SK-N-SH (cell line): Measurements from ENCODE around the gene PHF21A. TPM values are rescaled to one million over a fixed set of nuclear protein-coding genes. Genes with fewer than 3 reads are reported as not detected.

ENCODE experiments used
- CTCF ChIA-PET: fragments of 300-600, 350-600 bp; formaldehyde crosslinking; extraction: SDS; loops from one replicate; lab custom pipeline; 2021; lab: Yijun Ruan, JAX
- POLR2A ChIA-PET: fragments of 350-600 bp; sonication (Branson Sonifier 250); formaldehyde crosslinking; extraction: SDS; loops from one replicate; lab custom pipeline; 2020; ENCODE audit warnings: antibody characterized with exemption, inconsistent platforms; lab: Yijun Ruan, JAX
- DNase-seq: peaks from one replicate; pipeline ENCODE4 v3.0.0; 2012
- H2AFZ ChIP-seq: fragments of 200-600 bp; sonication (generic); 2 replicates; pipeline ENCODE4 v1.8.1; 2016; ENCODE audit warnings: antibody characterized with exemption, mild to moderate bottlenecking, low read depth
- H3F3A ChIP-seq: fragments of 200-600 bp; sonication (generic); replicated peaks from 2 replicates; pipeline ENCODE3; 2016; ENCODE audit warnings: antibody characterized with exemption, mild to moderate bottlenecking; ENCODE audit not compliant: insufficient read depth
- H3K27ac ChIP-seq, 2 experiments: fragments of 200-500 bp in 1 of 2; fragments of 200-600 bp in 1 of 2; sonication (Bioruptor generic) in 1 of 2; sonication (generic), shearing (Covaris generic) in 1 of 2; 2 replicates each; pipeline versions ENCODE4 v1.5.1 to v1.6.1; 2014 to 2016; ENCODE audit warnings: low read depth in 2 of 2, inconsistent platforms in 1 of 2, low read length in 1 of 2, mild to moderate bottlenecking in 1 of 2, mixed read lengths in 1 of 2
- H3K27me3 ChIP-seq: fragments of 200-600 bp; sonication (generic), shearing (Covaris generic); 2 replicates; pipeline ENCODE4 v1.6.1; 2016; ENCODE audit warnings: mixed run types; ENCODE audit not compliant: insufficient read depth
- H3K36me3 ChIP-seq, 2 experiments: fragments of 200-500 bp in 1 of 2; fragments of 200-600 bp in 1 of 2; sonication (Bioruptor generic) in 1 of 2; sonication (generic) in 1 of 2; replicated peaks in 1 of 2; 2 replicates each; pipeline versions ENCODE3 to v1.5.1; 2014 to 2016; ENCODE audit warnings: low read length in 1 of 2, mild to moderate bottlenecking in 1 of 2; ENCODE audit not compliant: insufficient read depth in 2 of 2, control insufficient read depth in 1 of 2
- H3K4me1 ChIP-seq, 2 experiments: fragments of 200-500 bp in 1 of 2; fragments of 200-600 bp in 1 of 2; sonication (Bioruptor generic) in 1 of 2; sonication (generic), shearing (Covaris generic) in 1 of 2; 2 replicates each; pipeline versions ENCODE4 v1.5.1 to v1.6.1; 2014 to 2016; ENCODE audit warnings: low read depth in 1 of 2, low read length in 1 of 2, mixed run types in 1 of 2; ENCODE audit not compliant: insufficient read depth in 2 of 2, control insufficient read depth in 1 of 2
- H3K4me2 ChIP-seq: fragments of 200-600 bp; sonication (generic), shearing (Covaris generic); 2 replicates; pipeline ENCODE4 v1.6.1; 2017; ENCODE audit warnings: mixed run types
- H3K4me3 ChIP-seq, 2 experiments: fragments of 200-500 bp in 1 of 2; fragments of 200-600 bp in 1 of 2; sonication (Bioruptor generic) in 1 of 2; sonication (generic), shearing (Covaris generic) in 1 of 2; 2 replicates each; pipeline versions ENCODE4 v1.5.1 to v1.8.1; 2014 to 2016; ENCODE audit warnings: low read depth in 2 of 2, inconsistent platforms in 1 of 2, low read length in 1 of 2, mild to moderate bottlenecking in 1 of 2, mixed read lengths in 1 of 2, moderate library complexity in 1 of 2
- H3K79me2 ChIP-seq: fragments of 200-600 bp; sonication (generic); 2 replicates; pipeline ENCODE4 v1.8.1; 2017; ENCODE audit warnings: mild to moderate bottlenecking; ENCODE audit not compliant: insufficient read depth
- H3K9ac ChIP-seq: fragments of 200-600 bp; sonication (generic); 2 replicates; pipeline ENCODE4 v1.6.1; 2017; ENCODE audit warnings: mixed run types
- H3K9me2 ChIP-seq: fragments of 200-600 bp; sonication (generic); 2 replicates; pipeline ENCODE4 v1.6.1; 2017; ENCODE audit warnings: mixed run types
- H3K9me3 ChIP-seq: fragments of 200-600 bp; sonication (generic); 2 replicates; pipeline ENCODE4 v1.6.1; 2017; ENCODE audit warnings: mixed run types, mild to moderate bottlenecking, moderate library complexity
- H4K20me1 ChIP-seq: fragments of 200-600 bp; sonication (generic); 2 replicates; pipeline ENCODE4 v1.6.1; 2017; ENCODE audit warnings: mild to moderate bottlenecking, mixed run types; ENCODE audit not compliant: insufficient read depth
- CHD2 ChIP-seq: fragments of 150-350 bp; IDR thresholded peaks from 2 replicates; pipeline ENCODE4 v1.6.1; 2018; ENCODE audit warnings: low read length; ENCODE audit not compliant: partially characterized antibody
- EP300 ChIP-seq, 2 experiments: IDR thresholded peaks; 2 replicates each; pipeline versions ENCODE4 v1.4.0 to v1.6.1; 2012; ENCODE audit warnings: borderline replicate concordance in 1 of 2, low read depth in 1 of 2, low read length in 1 of 2
- FOSL2 ChIP-seq: IDR thresholded peaks from 2 replicates; pipeline ENCODE4 v1.4.0; 2012; ENCODE audit warnings: low read depth, mild to moderate bottlenecking, moderate library complexity, borderline replicate concordance
- GABPA ChIP-seq: IDR thresholded peaks from 2 replicates; pipeline ENCODE4 v1.4.0; 2012; ENCODE audit warnings: low read depth, mild to moderate bottlenecking
- MXI1 ChIP-seq: IDR thresholded peaks from 2 replicates; pipeline ENCODE4 v1.6.1; 2012; ENCODE audit warnings: mild to moderate bottlenecking, low read depth, low read length, improper control_type of control experiment
- NFIC ChIP-seq: IDR thresholded peaks from 2 replicates; pipeline ENCODE4 v1.4.0; 2012; ENCODE audit warnings: borderline replicate concordance
- RAD21 ChIP-seq: IDR thresholded peaks from 2 replicates; pipeline ENCODE4 v1.6.1; 2012; ENCODE audit warnings: mild to moderate bottlenecking, low read length
- RCOR1 ChIP-seq: fragments of 150-350 bp; IDR thresholded peaks from 2 replicates; pipeline ENCODE4 v1.6.1; 2017; ENCODE audit warnings: antibody characterized with exemption, low read length
- REST ChIP-seq: IDR thresholded peaks from 2 replicates; pipeline ENCODE4 v1.6.1; 2012; ENCODE audit warnings: mild to moderate bottlenecking, low read depth, low read length, moderate library complexity
- SIN3A ChIP-seq: IDR thresholded peaks from 2 replicates; pipeline ENCODE4 v1.6.1; 2012; ENCODE audit warnings: low read depth, mild to moderate bottlenecking, low read length, moderate library complexity, borderline replicate concordance
- SMC3 ChIP-seq: IDR thresholded peaks from 2 replicates; pipeline ENCODE4 v1.6.1; 2012; ENCODE audit warnings: low read depth, low read length, improper control_type of control experiment
- TAF1 ChIP-seq: IDR thresholded peaks from 2 replicates; pipeline ENCODE4 v1.6.1; 2012; ENCODE audit warnings: low read depth, mild to moderate bottlenecking, low read length, moderate library complexity, borderline replicate concordance
- WGBS: methylation state at CpG from one replicate; pipeline ENCODE4 v1.1.6; 2017; ENCODE audit warnings: low lambda C conversion rate; 5-methylcytosine and 5-hydroxymethylcytosine counted together
- polyA plus RNA-seq, 3 experiments: library from polyadenylated mRNA; depleted of rRNA; stranded (reverse); fragments of >200 nt; gene quantifications; 2 replicates each; pipeline ENCODE4 v1.2.3, GENCODE V29; 2012
- TF ChIP-seq, protein P1 (sequence below): IDR thresholded peaks from 2 replicates; pipeline ENCODE4 v1.4.0; 2012; ENCODE audit warnings: low read depth, borderline replicate concordance
- TF ChIP-seq, protein P2 (sequence below): fragments of 150-350 bp; IDR thresholded peaks from 2 replicates; pipeline ENCODE4 v1.6.1; 2017; ENCODE audit warnings: antibody characterized with exemption, low read length, low read depth, borderline replicate concordance
- TF ChIP-seq, protein P3 (sequence below): IDR thresholded peaks from 2 replicates; pipeline ENCODE4; 2012
- TF ChIP-seq, protein P4 (sequence below): IDR thresholded peaks from 2 replicates; pipeline ENCODE4 v1.4.0; 2012; ENCODE audit warnings: low read depth

PHF21A gene
- polyA plus RNA-seq, 1 of the 3 experiments (the other 2 are of a cell fraction) = 18.8 TPM

DNA sequence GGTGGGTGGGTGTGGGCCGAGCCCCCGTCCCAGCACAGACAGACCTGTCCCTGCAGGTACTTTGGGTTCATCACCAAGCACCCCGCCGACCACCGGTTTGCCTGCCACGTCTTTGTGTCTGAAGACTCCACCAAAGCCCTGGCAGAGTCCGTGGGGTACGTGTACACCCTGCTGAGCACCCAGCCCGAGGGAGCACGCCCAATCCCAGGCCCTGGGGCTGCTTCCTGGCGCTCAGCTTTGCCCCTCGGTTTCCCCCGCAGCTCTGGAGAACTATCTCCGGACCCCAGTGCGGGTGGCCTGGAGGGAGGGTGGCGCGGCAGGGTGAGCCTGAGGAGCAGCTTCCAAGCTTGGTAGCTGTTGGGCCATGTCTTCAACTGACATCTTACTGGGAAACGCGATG is 216.2 kb downstream of the PHF21A start:
- Histone ChIP-seq H2AFZ (no peak overlapping the region), H3F3A (no peaks in the 10 kb centered on the region), H4K20me1 (peaks cover 9% of the 10 kb centered on the region; the same call in 1 of the 2 replicates), H3K27ac (no peak overlapping the region), H3K9me3 (no peaks in the 10 kb centered on the region), H3K9ac (no peak overlapping the region), H3K4me1 (peaks cover 5 to 22% of the 10 kb centered on the region in 2 experiments; a peak in 2 of 4 replicates), H3K27me3 (no peaks in the 10 kb centered on the region), H3K79me2 (no peaks in the 10 kb centered on the region), H3K36me3 (peaks cover 0 to 31% of the 10 kb centered on the region in 2 experiments), H3K4me2 (no peak overlapping the region), H3K9me2 (no peaks in the 10 kb centered on the region), H3K4me3 (no peak overlapping the region)
- WGBS = 94% methylated on average over 17 of the region's 19 CpGs
- DNase-seq = no peak
- TF ChIP-seq, protein P1, sequence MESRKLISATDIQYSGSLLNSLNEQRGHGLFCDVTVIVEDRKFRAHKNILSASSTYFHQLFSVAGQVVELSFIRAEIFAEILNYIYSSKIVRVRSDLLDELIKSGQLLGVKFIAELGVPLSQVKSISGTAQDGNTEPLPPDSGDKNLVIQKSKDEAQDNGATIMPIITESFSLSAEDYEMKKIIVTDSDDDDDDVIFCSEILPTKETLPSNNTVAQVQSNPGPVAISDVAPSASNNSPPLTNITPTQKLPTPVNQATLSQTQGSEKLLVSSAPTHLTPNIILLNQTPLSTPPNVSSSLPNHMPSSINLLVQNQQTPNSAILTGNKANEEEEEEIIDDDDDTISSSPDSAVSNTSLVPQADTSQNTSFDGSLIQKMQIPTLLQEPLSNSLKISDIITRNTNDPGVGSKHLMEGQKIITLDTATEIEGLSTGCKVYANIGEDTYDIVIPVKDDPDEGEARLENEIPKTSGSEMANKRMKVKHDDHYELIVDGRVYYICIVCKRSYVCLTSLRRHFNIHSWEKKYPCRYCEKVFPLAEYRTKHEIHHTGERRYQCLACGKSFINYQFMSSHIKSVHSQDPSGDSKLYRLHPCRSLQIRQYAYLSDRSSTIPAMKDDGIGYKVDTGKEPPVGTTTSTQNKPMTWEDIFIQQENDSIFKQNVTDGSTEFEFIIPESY = no peak
- no peak for TF ChIP-seq TAF1
- no peak for TF ChIP-seq CHD2
- TF ChIP-seq, protein P2, sequence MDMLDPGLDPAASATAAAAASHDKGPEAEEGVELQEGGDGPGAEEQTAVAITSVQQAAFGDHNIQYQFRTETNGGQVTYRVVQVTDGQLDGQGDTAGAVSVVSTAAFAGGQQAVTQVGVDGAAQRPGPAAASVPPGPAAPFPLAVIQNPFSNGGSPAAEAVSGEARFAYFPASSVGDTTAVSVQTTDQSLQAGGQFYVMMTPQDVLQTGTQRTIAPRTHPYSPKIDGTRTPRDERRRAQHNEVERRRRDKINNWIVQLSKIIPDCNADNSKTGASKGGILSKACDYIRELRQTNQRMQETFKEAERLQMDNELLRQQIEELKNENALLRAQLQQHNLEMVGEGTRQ = no peak
- no peak for TF ChIP-seq MXI1
- no peak for TF ChIP-seq NFIC
- no peak for TF ChIP-seq GABPA
- TF ChIP-seq RCOR1 = no peak
- no peak for TF ChIP-seq FOSL2
- no peak for TF ChIP-seq SIN3A
- TF ChIP-seq RAD21 = no peak
- TF ChIP-seq REST = no peak
- TF ChIP-seq SMC3 = no peak
- TF ChIP-seq, protein P3, sequence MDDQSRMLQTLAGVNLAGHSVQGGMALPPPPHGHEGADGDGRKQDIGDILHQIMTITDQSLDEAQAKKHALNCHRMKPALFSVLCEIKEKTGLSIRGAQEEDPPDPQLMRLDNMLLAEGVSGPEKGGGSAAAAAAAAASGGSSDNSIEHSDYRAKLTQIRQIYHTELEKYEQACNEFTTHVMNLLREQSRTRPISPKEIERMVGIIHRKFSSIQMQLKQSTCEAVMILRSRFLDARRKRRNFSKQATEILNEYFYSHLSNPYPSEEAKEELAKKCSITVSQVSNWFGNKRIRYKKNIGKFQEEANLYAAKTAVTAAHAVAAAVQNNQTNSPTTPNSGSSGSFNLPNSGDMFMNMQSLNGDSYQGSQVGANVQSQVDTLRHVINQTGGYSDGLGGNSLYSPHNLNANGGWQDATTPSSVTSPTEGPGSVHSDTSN = no peak
- TF ChIP-seq EP300 (IDR thresholded peaks at IDR 0.05; ENCODE audit: borderline replicate concordance in 1 of 2, low read depth in 1 of 2, low read length in 1 of 2) = no peak
- TF ChIP-seq, protein P4, sequence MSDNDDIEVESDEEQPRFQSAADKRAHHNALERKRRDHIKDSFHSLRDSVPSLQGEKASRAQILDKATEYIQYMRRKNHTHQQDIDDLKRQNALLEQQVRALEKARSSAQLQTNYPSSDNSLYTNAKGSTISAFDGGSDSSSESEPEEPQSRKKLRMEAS = no peak
- POLR2A ChIA-PET = no interaction called here
- CTCF ChIA-PET = no interaction called here
